T47D (cell line): ENCODE measurements around the gene S100A2.

Experiments
- DNase-seq, 2 experiments: peaks; one replicate each; pipeline versions ENCODE4 v3.0.0 to v3.0.0-alpha.2; 2011 to 2012; ENCODE audit warnings: low read depth in 1 of 2, low spot score in 1 of 2
- JUND ChIP-seq: IDR thresholded peaks from 2 replicates; pipeline ENCODE4 v1.6.1; 2012; ENCODE audit warnings: low read depth
- in situ Hi-C: cut with HindIII; loops from 2 replicates; pipeline ENCODE4 v1.10.0; 2016; ENCODE audit warnings: low sequenced_read_pairs, low pct_unique_long_range_greater_than_20kb

S100A2 gene

GRCh38 chr1:153565529-153566374 lies at the start of gene S100A2:
S100A2 (minus strand) TSS chr1:153565844; CDS start chr1:153563877, 1,967 bp downstream.
- in situ Hi-C loops, result no loop called here
- peak in 1 of 2 experiments; percentile 35 for DNase-seq
- TF ChIP-seq JUND, result no peak

GRCh38 chr1:153615406-153615805 lies 49.8 kb upstream of the S100A2 start:
- DNase-seq, result no peak
- TF ChIP-seq JUND, result no peak
- in situ Hi-C loops, result no loop called here

- in situ Hi-C loops, result no loop called here
- TF ChIP-seq JUND, result no peak
- no peak for DNase-seq
Observed at GRCh38 chr1:153614906-153615305, 49.3 kb upstream of the S100A2 start.

DNA sequence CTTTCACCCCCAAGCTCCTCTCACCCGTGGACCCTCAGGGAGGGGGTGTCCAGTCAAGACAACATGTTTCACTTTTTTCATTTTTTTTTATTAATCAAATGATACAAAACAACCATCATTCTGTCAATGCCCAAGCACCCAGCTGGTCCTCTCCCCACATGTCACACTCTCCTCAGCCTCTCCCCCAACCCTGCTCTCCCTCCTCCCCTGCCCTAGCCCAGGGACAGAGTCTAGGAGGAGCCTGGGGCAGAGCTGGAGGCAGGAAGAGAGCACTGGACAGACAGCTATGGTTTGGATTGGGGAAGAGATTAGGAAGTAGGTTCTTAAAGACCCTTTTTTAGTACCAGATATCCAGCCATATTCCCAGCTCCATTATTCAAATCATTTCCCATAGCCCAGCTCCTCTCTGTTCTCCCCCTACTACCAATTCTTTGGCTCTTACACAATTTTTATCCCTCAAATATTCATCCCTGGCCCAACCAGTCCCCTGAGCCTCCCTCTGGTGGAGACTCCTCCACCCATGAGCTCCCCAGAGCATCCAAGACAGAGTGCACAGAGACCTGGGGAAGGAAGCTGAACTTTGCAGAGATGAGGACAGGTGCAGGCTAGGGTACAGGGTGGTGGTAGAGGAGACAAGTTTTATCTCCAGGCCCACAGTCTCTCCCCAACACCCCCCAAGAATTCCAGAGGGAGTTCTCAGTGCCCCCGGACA lies 48.7 kb upstream of the S100A2 start:
- no peak for DNase-seq
- in situ Hi-C loops, result no loop called here

DNA sequence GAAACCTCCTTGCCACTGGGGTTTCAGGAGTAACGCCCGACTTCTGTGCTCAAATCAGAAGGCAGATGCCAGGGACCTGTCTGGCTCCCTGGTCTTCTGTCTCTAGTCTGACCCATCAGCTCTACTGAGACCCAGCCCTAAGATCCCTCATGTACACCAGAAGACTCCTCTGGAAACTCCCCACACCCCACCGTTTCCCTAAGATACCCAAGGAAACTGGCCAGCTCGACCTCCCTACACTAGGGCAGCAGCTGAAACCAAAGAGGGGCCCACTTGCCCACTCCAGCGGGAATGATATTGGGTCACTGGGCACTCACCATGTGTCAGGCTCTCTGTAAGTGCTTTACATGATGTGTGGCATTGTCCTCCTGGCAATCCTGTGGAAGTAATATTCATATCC lies 47.8 kb upstream of the S100A2 start:
- TF ChIP-seq JUND, result no peak
- in situ Hi-C loops, result no loop called here
- DNase-seq, result no peak

More for the DNA sequence above, 48.7 kb upstream of the S100A2 start:
- no peak for TF ChIP-seq JUND

GRCh38 chr1:153612755-153613331 lies 47.2 kb upstream of the S100A2 start, which contains the start of gene S100A16:
S100A16 (minus strand) TSS chr1:153613137; CDS start chr1:153608151, 4,986 bp downstream.
- in situ Hi-C loops, result no loop called here
- no peak for TF ChIP-seq JUND
- peak; percentile 90 to 92 for DNase-seq

- TF ChIP-seq JUND, result no peak
- in situ Hi-C loops, result no loop called here
- DNase-seq, result no peak
Observed at GRCh38 chr1:153612111-153612754, 46.6 kb upstream of the S100A2 start.

DNA sequence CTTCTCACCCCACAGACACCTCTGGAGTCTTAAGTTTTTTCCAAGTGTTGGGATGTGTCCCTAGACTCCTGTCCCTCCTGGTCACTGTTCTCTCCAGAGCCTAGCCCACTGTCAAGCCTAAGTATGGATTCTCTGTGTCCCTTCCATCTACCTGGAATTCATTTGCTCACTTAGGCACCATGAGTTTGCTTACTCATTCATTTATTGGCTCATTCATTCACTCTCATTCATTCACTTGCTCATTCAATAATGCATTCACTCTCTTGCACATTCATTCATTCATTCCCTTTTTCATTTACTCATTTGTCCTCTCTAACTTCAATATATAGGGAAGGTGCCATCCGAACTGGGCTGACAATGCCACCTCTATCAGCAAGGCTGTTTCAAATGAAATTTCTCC lies 45.7 kb upstream of the S100A2 start:
- DNase-seq, result no peak
- TF ChIP-seq JUND, result no peak
- in situ Hi-C loops, result no loop called here

GRCh38 chr1:153610811-153611301 lies 45.2 kb upstream of the S100A2 start:
- in situ Hi-C loops, result no loop called here
- no peak for TF ChIP-seq JUND
- DNase-seq, result no peak

GRCh38 chr1:153610334-153610733 lies 44.7 kb upstream of the S100A2 start:
- no peak for TF ChIP-seq JUND
- peak in 1 of 2 experiments; percentile 57 for DNase-seq
- in situ Hi-C loops, result no loop called here

DNA sequence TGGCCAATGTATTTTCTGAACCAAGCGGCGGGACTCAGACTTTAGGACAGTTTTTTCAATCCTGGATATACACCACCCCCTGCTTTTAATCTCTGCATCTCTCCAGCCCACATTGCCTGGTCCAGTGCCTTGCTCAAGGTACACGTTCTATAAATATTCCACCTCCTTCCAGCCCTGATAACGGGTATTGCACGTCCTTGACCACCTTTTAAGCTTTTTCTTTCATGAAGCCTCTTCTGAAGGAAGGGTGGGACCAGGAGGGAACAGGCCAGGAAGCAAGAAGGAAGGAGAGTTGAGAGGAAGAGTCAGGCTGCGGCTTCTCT lies 43.9 kb upstream of the S100A2 start:
- TF ChIP-seq JUND, result no peak
- DNase-seq, result no peak
- in situ Hi-C loops, result no loop called here
